ENCODE results near the gene TXLNG.
A peak's percentile ranks its signal among the peaks of the same experiment; 100 is the strongest.

The TXLNG gene

DNA sequence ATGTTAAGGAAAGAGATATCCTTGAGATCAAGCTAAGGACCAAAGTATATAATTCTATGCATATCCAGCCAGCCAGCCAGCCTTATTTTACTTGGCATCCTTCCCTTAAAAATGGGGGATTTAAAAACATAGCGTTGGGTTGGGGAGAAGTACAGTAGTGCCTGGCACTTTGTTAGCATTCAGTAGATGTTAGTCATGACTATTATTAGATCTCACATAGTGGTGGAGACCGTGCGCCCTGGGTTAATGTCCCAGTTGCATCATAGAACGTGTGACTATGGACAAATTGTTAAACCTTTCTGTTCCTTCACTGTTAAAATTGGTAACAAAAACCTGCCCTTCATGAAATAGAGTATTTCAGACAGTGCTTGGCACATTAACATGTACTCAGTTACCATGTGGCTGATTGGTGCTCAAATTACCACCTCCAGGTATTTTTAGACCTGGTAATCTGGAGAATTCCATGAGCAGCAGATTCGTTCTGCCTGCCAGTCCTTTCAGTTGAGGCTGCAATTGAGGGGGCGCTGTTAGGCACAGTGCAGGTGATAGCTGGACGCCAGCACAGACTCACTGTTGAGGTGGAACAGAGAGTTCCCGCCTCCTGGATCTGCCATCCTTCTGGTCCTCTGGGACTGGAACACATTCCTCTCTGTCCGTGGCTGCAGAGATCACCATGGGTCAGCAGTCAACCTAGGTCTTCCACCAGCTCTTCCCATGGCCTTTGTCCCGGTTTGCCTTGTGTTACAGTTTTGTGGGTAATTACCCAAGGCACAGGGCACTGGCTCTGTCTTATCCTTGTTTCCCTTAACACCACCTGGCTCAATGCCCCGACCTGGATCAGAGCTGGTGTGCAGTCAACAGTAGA, 52.2 kb downstream of the TXLNG start:
- TF ChIP-seq, protein P1, sequence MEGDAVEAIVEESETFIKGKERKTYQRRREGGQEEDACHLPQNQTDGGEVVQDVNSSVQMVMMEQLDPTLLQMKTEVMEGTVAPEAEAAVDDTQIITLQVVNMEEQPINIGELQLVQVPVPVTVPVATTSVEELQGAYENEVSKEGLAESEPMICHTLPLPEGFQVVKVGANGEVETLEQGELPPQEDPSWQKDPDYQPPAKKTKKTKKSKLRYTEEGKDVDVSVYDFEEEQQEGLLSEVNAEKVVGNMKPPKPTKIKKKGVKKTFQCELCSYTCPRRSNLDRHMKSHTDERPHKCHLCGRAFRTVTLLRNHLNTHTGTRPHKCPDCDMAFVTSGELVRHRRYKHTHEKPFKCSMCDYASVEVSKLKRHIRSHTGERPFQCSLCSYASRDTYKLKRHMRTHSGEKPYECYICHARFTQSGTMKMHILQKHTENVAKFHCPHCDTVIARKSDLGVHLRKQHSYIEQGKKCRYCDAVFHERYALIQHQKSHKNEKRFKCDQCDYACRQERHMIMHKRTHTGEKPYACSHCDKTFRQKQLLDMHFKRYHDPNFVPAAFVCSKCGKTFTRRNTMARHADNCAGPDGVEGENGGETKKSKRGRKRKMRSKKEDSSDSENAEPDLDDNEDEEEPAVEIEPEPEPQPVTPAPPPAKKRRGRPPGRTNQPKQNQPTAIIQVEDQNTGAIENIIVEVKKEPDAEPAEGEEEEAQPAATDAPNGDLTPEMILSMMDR (conservative IDR thresholded peaks at IDR 0.05; ENCODE audit: low read length), result no peak
- peak; percentile 80 for DNase-seq (ENCODE audit: low read depth)
- no peak overlapping the region for H3K4me3 ChIP-seq (ENCODE audit: low read length)

DNA sequence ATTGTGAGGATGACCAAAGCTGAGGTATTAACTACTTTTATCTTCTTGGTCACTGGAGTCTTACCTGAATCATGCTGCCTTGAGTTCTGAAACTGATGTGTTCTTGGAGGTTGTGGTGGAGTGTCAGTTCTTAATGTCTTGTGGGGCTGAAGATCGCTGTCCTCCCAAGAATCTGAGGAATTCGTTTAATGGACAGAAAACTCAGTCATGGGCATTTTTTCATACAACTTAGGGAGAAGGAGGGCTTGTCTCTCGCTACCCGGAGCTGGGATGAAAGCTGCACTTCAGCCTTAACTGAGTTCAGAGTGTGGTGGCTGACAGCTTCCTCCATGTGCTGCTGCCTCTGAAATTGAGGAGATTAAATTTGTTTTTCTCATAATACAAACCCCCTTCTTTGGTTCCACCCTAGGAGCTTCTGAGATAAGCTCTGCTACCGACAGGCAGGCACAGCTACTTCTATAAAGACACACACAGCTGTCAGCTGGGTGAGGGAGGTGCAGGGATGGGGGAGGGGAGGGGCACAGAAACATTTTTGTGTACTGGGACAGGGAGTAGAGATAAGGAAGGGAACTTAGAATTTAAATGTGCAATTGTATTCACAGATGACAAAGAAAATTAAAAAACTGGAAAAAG, 53.1 kb downstream of the TXLNG start:
- no peak overlapping the region for H3K4me3 ChIP-seq (ENCODE audit: low read length)
- DNase-seq (ENCODE audit: low read depth), result peak; percentile 18
- TF ChIP-seq, protein P1 (conservative IDR thresholded peaks at IDR 0.05; ENCODE audit: low read length), result no peak

DNA sequence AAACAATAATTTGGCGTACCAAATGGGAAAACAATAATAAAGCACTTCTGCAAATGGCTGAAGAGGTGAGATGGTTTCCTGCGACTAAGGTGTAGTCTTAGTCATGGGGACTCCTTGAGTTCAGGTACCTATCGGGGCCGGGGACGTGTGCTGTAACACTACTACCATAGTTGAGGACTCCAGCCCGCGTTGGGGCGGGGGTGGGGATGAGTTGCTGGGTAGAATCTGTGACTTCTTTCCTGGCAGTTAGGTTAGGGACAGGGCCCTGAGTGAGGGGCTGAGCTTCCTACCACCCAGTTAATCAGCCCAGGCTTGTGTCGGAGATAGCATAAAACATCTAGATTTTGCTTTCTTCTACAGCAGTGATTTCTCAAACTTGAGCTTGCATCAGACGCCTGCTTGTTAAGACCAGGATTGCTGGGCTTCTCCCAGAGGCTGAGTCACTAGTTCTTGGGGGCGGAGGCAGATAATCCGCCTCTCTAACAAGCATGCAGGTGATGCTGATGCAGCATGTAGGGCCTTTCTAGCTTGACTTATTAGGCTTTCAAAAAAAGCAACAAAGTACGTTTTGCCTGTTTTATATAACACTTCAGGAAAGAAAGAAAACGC, 53.7 kb downstream of the TXLNG start:
- no peak overlapping the region for H3K4me3 ChIP-seq (ENCODE audit: low read length)
- DNase-seq (ENCODE audit: low read depth), result peak; percentile 71
- TF ChIP-seq, protein P1 (conservative IDR thresholded peaks at IDR 0.05; ENCODE audit: low read length), result no peak

DNA sequence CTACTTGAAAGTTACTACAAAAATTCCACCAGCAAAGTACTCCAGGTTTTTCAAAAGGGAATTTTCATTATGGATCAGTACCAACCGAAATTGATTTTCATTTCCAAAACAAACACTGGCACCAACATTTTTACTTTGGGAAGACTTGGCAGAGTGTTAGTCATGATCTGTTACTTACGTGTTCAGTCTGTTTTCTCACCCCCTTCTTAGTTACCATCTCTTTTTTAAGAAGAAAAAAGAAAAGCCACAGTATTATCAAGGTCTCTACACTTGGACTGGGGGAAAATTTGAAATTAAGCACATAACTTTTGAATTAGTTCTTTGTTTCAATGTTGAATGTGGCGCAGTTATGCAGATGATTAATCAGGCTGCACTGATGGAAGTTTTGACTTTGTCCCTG, 56.4 kb downstream of the TXLNG start:
- TF ChIP-seq, protein P1 (conservative IDR thresholded peaks at IDR 0.05; ENCODE audit: low read length), result no peak
- no peak for DNase-seq (ENCODE audit: low read depth)
- H3K4me3 ChIP-seq (ENCODE audit: low read length), result no peak overlapping the region

DNA sequence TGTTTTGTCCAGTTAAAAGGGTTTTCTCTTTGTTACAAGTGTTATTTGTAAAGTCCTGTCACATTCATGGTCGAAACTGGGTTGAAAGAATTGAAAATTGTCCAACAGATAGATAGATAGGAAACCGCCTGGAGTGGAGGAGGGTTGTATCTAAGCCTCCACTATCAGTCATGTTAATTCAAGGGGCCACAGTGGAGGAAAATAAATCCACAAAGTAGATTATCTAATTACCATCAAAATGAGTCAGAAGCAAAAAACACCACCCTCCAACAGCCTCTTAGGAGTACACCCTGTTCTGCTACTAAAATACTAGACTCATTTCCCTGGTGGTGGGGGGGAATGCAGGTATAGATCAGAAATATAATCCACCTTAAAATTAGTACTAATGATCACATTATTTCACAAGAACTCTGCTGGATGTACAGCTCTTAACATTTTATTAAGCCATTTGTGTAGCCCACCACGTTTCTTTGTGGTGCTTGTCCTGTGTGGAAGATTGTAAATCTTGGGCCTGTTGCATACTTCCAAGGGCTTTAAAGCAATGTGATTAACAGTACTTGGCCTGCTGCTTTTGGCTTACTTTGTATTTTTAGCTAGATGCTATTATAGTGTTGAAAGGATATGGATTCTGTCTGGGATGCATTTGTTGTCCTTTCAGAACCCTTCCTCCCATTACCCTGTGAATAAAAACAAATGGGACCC, 57.1 kb downstream of the TXLNG start:
- no peak overlapping the region for H3K4me3 ChIP-seq (ENCODE audit: low read length)
- DNase-seq (ENCODE audit: low read depth), result no peak
- TF ChIP-seq, protein P1 (conservative IDR thresholded peaks at IDR 0.05; ENCODE audit: low read length), result no peak

DNA sequence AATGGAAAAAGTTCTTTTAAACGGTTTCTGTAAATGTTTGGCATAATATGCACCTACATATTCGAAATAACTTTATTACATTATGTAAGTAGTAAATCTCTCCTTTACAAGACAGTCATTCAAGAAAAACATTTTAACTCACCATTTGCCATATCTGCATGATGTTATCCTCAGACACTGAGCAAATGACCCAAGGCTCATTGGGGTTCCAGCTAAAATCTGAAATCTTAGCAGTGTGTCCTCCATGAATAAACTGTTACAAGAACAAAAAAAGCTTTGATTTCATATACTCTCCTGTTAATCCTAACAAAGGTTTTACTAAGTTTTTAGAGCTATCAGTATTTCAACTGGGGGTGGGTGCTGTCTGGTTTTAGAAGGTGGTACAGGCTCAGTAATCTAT, 59.4 kb downstream of the TXLNG start:
- DNase-seq (ENCODE audit: low read depth), result no peak
- TF ChIP-seq, protein P1 (conservative IDR thresholded peaks at IDR 0.05; ENCODE audit: low read length), result no peak
- no peak overlapping the region for H3K4me3 ChIP-seq (ENCODE audit: low read length)
